Stimulated activated CD4-positive, alpha-beta T cell treated with anti-CD3 and anti-CD28 coated beads, TNF-alpha, amount 100 ng/mL, for 1 hour (primary cell): Measurements from ENCODE around the gene NDUFAF3.
"Not testable (repeated sequence)": the region's sequence is repeated elsewhere in the genome, so short reads cannot be mapped to it uniquely, and the experiment has no call there.

Experiments used
- DNase-seq, 3 donors: peaks; one replicate each; pipeline ENCODE4 v3.0.0-alpha.2; 2020; ENCODE audit warnings: low read depth in 3 of 3, low spot score in 1 of 3

The NDUFAF3 gene

GRCh38 chr3:48999085-48999858 lies 22.6 kb upstream of the NDUFAF3 start:
- no peak for DNase-seq

DNA sequence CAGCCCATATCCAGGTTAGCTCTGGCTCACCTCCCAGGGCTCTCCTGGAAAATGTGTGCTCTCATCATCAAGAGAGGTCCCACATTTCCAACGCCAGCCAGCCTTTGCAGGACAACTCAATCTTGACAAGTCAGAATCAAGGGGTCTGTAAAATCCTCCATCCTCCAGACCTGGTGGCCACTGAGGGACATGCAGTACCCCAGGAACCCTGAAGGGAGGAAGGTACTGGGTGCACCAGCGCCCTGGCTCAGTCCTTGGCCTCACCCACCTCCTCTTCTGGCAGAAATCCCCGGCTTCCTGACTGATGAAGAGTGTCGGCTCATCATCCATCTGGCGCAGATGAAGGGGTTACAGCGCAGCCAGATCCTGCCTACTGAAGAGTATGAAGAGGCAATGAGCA lies 20.8 kb upstream of the NDUFAF3 start:
- no peak for DNase-seq

DNA sequence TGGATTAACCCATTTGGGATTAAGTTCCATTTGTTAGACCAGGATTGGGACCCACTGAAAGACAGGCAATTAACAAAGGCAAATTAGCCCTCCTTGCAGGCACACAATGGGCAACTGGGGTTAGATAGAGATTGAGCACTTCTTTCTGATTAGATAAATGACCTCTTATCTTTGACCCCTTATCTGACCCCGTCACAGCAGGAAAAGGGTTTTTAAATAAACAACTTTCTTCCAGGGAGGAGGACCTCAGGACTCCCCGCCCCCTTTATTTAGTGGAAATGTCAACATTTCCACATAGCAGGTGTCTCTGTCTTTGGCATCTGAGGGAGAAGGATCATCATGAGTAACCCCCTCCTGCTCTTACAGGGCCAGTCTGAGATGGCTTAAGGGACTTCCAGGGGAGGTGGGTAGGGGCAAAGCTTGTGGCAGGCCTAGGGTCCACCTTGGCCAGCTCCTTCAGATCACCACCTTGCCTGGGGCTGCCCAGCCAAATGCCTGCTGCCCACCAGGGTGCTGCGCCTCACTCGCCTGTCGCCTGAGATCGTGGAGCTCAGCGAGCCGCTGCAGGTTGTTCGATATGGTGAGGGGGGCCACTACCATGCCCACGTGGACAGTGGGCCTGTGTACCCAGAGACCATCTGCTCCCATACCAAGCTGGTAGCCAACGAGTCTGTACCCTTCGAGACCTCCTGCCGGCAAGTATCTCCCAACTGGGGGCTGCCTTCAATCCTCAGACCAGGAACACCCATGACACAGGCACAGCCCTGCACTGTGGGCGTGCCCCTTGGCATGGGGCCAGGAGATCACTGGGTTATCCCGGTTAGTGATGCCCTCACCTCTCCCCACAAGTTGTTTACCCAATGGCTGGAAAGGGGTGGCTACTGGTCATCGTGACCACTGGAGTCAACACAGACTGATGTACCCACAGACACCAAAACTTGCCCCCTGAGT lies 17.3 kb upstream of the NDUFAF3 start:
- no peak for DNase-seq

DNA sequence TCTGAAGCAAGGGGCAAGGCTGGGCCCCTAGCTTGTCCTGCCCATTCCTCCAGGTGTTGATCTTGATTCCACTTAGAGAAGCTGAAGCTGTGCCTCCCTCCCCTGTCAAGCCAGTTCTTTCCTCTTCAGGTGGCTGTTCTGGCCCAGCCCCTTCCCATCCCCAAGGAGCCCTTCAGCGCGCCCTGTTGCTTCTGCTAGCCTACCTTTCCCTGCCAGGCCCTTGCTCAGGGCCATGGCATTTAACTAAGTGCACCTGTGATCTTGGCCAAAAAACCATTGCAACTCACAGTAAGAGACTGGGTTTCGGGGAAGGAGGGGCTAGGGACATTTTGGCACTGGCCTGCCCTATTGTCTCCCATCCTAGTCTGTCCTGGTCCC lies 16.6 kb upstream of the NDUFAF3 start:
- DNase-seq: no peak

GRCh38 chr3:49005998-49006397 lies 15.9 kb upstream of the NDUFAF3 start:
- no peak for DNase-seq

- no peak for DNase-seq
Observed at GRCh38 chr3:49006408-49007067, 15.4 kb upstream of the NDUFAF3 start.

- peak; percentile 90 to 93 (median 91) for DNase-seq
Observed at GRCh38 chr3:49007068-49007770, 14.7 kb upstream of the NDUFAF3 start, which contains the start of gene WDR6. Gene WDR6, plus strand, starts transcription at chr3:49007391. Its CDS starts 41 bp downstream, at chr3:49007432.

DNA sequence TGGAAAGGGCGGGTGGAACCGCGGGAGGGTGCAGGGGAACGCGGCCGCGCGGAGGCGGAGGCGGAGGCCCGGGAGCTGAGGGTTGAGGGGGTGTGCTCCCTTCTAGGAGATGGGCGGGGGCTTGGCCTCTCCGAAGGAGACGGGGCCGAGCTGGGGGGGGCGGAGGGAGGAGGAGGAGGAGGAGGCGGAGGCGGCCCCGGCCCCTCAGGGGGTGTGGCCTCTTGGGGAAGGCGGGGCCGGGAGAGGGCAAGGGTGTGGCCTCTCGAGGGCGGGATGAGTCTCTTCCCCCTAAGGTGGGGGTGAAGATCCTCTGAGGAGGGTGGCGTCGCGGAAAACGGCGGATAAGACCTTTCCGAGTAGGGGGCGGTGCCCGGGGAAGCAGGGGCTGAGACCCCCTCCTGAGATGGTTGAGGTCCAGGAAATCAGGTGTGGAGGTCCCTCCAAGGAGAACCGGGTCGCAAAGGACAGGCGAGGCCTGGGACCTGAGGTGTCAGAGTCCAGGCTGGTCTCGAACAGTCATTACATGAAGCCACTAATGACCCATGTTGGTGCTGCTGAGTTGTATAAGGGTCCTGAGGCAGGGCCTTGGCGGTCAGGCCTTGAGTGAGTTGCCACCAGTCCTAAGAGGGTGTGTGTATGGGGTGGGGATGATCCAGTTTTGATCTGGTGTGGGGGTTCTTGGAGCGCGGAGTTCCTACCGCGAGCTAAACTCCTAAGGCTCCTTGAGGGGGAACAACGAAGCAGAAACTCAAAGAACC lies 14.0 kb upstream of the NDUFAF3 start:
- peak; percentile 75 to 87 (median 80) for DNase-seq

GRCh38 chr3:49008627-49009026 lies 13.3 kb upstream of the NDUFAF3 start:
- DNase-seq: not testable (repeated sequence)

- no peak for DNase-seq
Observed at GRCh38 chr3:49009396-49009795, 12.5 kb upstream of the NDUFAF3 start.

DNA sequence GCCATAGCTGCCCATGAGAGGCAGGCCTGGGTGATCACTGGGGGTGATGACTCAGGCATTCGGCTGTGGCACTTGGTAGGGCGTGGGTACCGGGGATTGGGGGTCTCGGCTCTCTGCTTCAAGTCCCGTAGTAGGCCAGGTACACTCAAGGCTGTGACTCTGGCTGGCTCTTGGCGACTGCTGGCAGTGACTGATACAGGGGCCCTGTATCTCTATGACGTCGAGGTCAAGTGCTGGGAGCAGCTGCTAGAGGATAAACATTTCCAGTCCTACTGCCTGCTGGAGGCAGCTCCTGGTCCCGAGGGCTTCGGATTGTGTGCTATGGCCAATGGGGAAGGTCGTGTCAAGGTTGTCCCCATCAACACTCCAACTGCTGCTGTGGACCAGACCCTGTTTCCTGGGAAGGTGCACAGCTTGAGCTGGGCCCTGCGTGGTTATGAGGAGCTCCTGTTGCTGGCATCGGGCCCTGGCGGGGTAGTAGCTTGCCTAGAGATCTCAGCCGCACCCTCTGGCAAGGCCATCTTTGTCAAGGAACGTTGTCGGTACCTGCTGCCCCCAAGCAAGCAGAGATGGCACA lies 9.4 kb upstream of the NDUFAF3 start:
- DNase-seq: no peak

DNA sequence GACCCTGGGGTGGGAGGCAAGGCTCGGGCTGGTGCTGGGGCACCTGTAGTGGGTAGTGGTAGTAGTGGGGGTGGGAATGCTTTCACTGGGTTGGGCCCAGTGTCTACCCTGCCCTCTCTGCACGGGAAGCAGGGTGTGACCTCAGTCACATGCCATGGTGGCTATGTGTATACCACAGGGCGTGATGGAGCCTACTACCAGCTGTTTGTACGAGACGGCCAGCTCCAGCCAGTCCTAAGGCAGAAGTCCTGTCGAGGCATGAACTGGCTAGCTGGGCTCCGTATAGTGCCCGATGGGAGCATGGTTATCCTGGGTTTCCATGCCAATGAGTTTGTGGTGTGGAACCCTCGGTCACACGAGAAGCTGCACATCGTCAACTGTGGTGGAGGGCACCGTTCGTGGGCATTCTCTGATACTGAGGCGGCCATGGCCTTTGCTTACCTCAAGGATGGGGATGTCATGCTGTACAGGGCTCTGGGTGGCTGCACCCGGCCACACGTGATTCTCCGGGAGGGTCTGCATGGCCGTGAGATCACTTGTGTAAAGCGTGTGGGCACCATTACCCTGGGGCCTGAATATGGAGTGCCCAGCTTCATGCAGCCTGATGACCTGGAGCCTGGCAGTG lies 8.7 kb upstream of the NDUFAF3 start:
- no peak for DNase-seq

- DNase-seq: no peak
Observed at GRCh38 chr3:49013738-49014660, 7.9 kb upstream of the NDUFAF3 start.

DNA sequence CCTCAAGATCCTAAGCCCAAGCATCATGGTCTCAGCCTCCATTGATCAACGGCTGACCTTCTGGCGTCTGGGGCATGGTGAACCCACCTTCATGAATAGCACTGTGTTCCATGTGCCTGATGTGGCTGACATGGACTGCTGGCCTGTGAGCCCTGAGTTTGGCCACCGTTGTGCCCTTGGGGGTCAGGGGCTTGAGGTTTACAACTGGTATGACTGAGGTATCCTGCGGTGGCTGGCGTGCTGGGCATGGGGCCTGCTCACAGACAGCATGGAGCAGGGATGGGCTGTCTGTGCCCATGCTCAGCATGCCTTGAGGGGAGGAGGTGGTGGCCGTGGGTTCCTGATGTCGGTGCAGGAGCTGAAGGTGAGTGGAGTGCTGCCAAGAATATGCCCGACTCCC lies 6.8 kb upstream of the NDUFAF3 start:
- no peak for DNase-seq

DNA sequence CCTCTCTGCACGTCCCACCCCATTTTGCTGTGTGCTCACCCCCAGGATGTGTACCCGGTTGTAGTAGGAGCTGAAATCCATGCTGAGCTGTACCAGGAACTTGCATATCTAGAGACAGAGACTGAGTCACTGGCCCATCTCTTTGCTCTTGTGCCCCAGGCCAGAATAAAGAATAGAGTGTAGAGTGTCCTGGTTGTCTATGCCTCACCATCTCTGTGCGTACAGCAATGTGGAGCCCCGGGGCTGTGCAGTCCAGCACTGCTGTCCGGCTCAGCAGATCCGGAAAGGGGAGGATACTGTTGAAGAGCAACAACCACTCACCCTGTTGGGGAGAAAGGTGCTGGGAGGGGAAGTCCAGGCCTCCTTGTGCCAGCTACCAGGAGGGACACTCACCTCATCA lies 6.2 kb upstream of the NDUFAF3 start:
- no peak for DNase-seq

- no peak for DNase-seq
Observed at GRCh38 chr3:49016414-49017228, 5.3 kb upstream of the NDUFAF3 start.

DNA sequence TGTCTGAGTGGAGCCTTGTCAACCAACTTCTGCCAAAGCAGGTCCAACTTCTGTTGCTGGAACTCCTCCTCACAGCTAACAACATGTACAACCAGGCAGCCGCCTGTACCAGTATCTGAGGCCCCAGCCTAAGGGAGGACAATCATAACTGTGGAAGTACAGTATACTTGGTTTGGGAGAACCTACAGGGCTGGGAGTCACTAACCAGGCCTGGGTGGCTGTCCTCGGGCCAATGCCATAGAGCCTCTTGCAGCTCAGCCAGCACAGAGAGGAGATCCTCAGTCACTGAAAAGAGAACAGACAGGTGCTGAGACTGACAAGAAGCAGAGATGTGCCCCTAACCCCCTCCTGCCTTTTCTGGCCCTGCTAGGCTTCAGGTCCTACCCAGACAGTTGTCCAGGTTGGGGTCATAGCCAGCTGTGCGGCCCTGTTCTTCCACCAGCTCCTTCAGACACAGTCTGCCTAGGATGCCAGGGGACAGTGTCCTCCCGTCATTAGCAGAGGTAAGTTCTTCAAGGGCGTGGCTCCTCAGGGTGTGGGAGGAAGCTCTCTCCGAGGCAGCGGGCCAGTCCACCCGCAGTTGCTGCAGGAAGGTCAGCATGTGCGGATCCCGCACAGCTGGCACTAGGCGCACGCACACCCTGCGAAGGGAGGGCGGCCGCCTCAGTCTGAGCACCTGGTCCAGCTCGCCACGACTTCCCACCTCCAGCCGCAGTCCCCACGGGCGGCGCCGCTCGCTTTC lies 4.5 kb upstream of the NDUFAF3 start:
- DNase-seq: no peak
